ENCODE measurements around the gene RSRC1.

RSRC1 gene

DNA sequence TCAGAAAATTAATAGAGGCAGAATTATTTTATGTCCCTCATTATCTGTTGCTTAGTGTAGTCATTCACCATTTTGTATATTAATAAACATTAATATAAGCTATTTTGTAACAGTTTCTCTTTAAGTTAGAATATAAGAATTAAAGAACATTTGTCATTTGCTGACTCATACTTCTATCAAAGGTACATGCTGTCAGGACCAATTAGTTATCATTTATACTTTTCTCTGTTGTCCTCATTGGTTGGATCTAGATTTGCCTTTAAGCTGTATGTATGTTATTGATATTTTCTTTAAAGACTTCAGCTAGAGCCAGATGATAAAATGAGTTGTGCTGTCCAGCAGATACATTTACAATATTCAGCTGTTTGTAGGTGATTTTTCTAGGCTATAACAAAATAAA, 292.7 kb downstream of the RSRC1 start:
- H3K4me3 ChIP-seq (ENCODE audit: low read length) = no peak overlapping the region
- H3K4me1 ChIP-seq (ENCODE audit: low read length) = no peaks in the 10 kb centered on the region
- no peaks in the 10 kb centered on the region for H4K20me1 ChIP-seq (ENCODE audit: insufficient read depth, low read length)
- no peaks in the 10 kb centered on the region for H3K36me3 ChIP-seq (replicated peaks; ENCODE audit: low read depth, low read length)
- no peak overlapping the region for H2AFZ ChIP-seq (ENCODE audit: low read depth, low read length)
- H3K27ac ChIP-seq (ENCODE audit: low read length) = no peak overlapping the region
- H3K79me2 ChIP-seq (ENCODE audit: low read length) = no peaks in the 10 kb centered on the region
- H3K9ac ChIP-seq (ENCODE audit: low read length) = no peak overlapping the region
- TF ChIP-seq EZH2phosphoT487 (IDR thresholded peaks at IDR 0.05; ENCODE audit: low read depth) = no peak
- TF ChIP-seq, protein P1, sequence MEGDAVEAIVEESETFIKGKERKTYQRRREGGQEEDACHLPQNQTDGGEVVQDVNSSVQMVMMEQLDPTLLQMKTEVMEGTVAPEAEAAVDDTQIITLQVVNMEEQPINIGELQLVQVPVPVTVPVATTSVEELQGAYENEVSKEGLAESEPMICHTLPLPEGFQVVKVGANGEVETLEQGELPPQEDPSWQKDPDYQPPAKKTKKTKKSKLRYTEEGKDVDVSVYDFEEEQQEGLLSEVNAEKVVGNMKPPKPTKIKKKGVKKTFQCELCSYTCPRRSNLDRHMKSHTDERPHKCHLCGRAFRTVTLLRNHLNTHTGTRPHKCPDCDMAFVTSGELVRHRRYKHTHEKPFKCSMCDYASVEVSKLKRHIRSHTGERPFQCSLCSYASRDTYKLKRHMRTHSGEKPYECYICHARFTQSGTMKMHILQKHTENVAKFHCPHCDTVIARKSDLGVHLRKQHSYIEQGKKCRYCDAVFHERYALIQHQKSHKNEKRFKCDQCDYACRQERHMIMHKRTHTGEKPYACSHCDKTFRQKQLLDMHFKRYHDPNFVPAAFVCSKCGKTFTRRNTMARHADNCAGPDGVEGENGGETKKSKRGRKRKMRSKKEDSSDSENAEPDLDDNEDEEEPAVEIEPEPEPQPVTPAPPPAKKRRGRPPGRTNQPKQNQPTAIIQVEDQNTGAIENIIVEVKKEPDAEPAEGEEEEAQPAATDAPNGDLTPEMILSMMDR (IDR thresholded peaks at IDR 0.05; ENCODE audit: low read depth, low read length) = no peak
- no peaks in the 10 kb centered on the region for H3K9me3 ChIP-seq (ENCODE audit: insufficient read depth, low read length)
- no peak overlapping the region for H3K4me2 ChIP-seq (ENCODE audit: low read length)
- H3K27me3 ChIP-seq (ENCODE audit: low read depth, low read length) = no peaks in the 10 kb centered on the region

DNA sequence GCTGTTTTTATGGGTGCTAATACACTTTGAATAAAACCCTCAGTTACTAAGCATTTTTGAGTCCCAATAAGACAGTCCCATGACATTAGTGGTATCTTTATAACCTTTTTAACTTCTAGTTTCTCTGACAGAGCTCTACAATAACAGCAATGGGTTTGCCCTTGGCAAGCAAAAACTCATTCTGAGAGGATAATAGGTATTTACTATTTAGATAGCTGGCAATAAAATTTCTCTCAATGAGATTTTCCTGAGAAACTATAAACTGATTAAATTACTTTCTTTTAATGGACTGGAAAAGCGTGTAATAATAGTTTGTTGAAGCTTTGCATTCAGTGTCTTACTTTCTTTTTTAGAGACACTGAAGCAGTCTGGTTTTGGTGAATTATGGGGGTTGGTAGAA, 293.1 kb downstream of the RSRC1 start:
- Histone ChIP-seq H2AFZ (ENCODE audit: low read depth, low read length) (no peak overlapping the region), H4K20me1 (ENCODE audit: insufficient read depth, low read length) (no peaks in the 10 kb centered on the region), H3K9ac (ENCODE audit: low read length) (no peak overlapping the region), H3K4me2 (ENCODE audit: low read length) (no peak overlapping the region), H3K27ac (ENCODE audit: low read length) (no peak overlapping the region), H3K79me2 (ENCODE audit: low read length) (no peaks in the 10 kb centered on the region), H3K4me1 (ENCODE audit: low read length) (no peaks in the 10 kb centered on the region), H3K27me3 (ENCODE audit: low read depth, low read length) (no peaks in the 10 kb centered on the region), H3K9me3 (ENCODE audit: insufficient read depth, low read length) (no peaks in the 10 kb centered on the region), H3K4me3 (ENCODE audit: low read length) (no peak overlapping the region), H3K36me3 (replicated peaks; ENCODE audit: low read depth, low read length) (no peaks in the 10 kb centered on the region)
- TF ChIP-seq, protein P1 (IDR thresholded peaks at IDR 0.05; ENCODE audit: low read depth, low read length) = no peak
- TF ChIP-seq EZH2phosphoT487 (IDR thresholded peaks at IDR 0.05; ENCODE audit: low read depth) = no peak

DNA sequence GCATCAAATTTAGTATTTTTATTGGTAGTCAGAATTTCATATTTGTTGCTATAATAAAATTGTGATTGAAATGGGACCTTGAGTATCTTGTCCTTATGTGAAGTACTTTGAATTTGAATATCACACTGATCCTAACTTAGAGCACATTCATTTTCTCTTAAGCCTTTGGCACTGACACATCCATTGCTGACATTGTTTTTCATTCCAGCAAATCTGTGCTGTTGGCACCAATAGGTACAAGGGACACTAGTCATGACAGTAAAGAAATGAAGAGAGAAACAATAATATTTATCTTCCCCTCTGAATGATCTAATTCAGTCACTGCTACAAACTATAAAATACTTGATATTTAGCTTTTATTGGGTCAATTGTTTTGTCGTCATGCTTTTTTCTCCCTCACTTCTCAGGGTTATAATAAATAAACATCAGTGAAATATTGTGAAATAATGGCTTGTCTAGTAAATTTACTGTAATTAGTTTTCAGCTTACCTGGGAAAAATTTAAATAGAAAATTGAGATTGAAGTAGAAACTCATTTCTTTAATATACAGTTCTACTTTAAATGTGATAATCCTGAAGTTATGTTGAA, 294.3 kb downstream of the RSRC1 start:
- no peak overlapping the region for H3K27ac ChIP-seq (ENCODE audit: low read length)
- no peak overlapping the region for H3K9ac ChIP-seq (ENCODE audit: low read length)
- no peak overlapping the region for H3K4me2 ChIP-seq (ENCODE audit: low read length)
- no peaks in the 10 kb centered on the region for H3K36me3 ChIP-seq (replicated peaks; ENCODE audit: low read depth, low read length)
- no peak overlapping the region for H2AFZ ChIP-seq (ENCODE audit: low read depth, low read length)
- H3K27me3 ChIP-seq (ENCODE audit: low read depth, low read length) = no peaks in the 10 kb centered on the region
- no peak overlapping the region for H3K4me3 ChIP-seq (ENCODE audit: low read length)
- no peak for TF ChIP-seq EZH2phosphoT487 (IDR thresholded peaks at IDR 0.05; ENCODE audit: low read depth)
- TF ChIP-seq, protein P1 (IDR thresholded peaks at IDR 0.05; ENCODE audit: low read depth, low read length) = no peak
- H4K20me1 ChIP-seq (ENCODE audit: insufficient read depth, low read length) = no peaks in the 10 kb centered on the region
- no peaks in the 10 kb centered on the region for H3K4me1 ChIP-seq (ENCODE audit: low read length)
- no peaks in the 10 kb centered on the region for H3K9me3 ChIP-seq (ENCODE audit: insufficient read depth, low read length)
- H3K79me2 ChIP-seq (ENCODE audit: low read length) = no peaks in the 10 kb centered on the region

DNA sequence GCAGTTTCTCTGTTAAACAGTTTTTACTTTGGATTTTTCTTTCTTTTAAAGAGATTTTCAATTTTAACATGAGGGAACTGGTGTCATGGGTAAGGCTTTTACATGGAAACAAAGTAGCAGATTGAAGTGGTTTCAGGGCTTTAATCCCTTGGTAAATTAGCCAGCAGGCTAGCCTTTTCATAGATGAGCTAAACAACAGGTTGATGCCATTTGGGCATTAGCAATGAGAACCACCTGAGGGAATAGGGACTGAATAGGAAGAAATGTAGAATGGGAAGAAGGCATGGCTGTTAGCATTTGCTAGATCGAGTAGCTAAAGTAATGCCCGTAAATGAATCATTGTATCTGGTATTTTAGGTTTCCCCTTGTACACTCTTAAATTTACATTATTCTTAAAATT, 295.6 kb downstream of the RSRC1 start:
- H4K20me1 ChIP-seq (ENCODE audit: insufficient read depth, low read length) = no peaks in the 10 kb centered on the region
- H3K4me3 ChIP-seq (ENCODE audit: low read length) = no peak overlapping the region
- no peaks in the 10 kb centered on the region for H3K27me3 ChIP-seq (ENCODE audit: low read depth, low read length)
- no peak overlapping the region for H2AFZ ChIP-seq (ENCODE audit: low read depth, low read length)
- no peaks in the 10 kb centered on the region for H3K79me2 ChIP-seq (ENCODE audit: low read length)
- no peak overlapping the region for H3K9ac ChIP-seq (ENCODE audit: low read length)
- no peaks in the 10 kb centered on the region for H3K36me3 ChIP-seq (replicated peaks; ENCODE audit: low read depth, low read length)
- no peak overlapping the region for H3K27ac ChIP-seq (ENCODE audit: low read length)
- no peaks in the 10 kb centered on the region for H3K4me1 ChIP-seq (ENCODE audit: low read length)
- H3K9me3 ChIP-seq (ENCODE audit: insufficient read depth, low read length) = no peaks in the 10 kb centered on the region
- TF ChIP-seq EZH2phosphoT487 (IDR thresholded peaks at IDR 0.05; ENCODE audit: low read depth) = no peak
- TF ChIP-seq, protein P1 (IDR thresholded peaks at IDR 0.05; ENCODE audit: low read depth, low read length) = no peak
- H3K4me2 ChIP-seq (ENCODE audit: low read length) = no peak overlapping the region
